HG03571 (cell line): ENCODE results near the gene NKX6-2.
"Not testable (repeated sequence)": the region's sequence is repeated elsewhere in the genome, so short reads cannot be mapped to it uniquely, and the experiment has no call there.

Source experiments
- ATAC-seq: cut with Tn5 transposase; IDR thresholded peaks from one replicate; pipeline ENCODE4 v1.9.1; 2021; ENCODE audit not compliant: unreplicated experiment

The NKX6-2 gene

DNA sequence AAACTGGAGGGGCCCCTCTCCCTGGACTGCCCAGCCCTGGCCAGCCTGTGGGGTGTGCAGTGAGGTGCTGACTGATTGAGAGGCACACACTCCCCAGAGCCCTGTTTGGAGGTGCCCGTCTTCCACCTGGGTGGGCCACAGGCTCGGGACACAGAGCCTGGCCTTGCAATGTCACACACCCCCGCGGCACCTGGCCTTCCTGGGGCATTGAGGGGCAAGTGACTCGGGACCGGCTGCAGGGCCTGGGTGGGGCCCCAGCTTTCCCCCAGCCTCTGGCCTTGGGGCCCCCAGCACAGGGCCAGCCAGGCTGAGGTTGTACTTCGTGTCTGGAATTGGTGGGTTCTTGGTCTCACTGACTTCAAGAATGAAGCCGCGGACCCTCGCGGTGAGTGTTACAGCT is 13.9 kb upstream of the NKX6-2 start:
- ATAC-seq: no peak

DNA sequence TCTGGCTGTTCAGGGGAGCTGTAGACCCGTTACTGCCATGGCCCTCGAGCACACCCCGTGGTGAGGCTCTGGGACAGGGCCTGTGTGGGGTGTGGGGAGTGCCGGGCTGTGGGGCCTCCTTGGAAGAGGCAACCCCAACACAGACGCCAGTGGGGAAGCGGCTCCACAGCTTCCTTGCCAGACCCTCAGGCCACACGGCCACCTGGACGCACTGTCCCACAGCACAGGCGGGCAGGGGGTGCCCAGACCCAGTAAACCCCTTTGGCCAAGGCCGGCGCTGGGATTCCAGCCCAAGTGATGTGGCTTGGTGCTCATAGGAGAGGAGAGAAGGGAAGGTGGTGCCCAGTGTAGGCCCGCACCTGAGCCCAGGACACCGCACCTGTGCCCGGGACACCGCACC is 12.9 kb upstream of the NKX6-2 start:
- no peak for ATAC-seq

DNA sequence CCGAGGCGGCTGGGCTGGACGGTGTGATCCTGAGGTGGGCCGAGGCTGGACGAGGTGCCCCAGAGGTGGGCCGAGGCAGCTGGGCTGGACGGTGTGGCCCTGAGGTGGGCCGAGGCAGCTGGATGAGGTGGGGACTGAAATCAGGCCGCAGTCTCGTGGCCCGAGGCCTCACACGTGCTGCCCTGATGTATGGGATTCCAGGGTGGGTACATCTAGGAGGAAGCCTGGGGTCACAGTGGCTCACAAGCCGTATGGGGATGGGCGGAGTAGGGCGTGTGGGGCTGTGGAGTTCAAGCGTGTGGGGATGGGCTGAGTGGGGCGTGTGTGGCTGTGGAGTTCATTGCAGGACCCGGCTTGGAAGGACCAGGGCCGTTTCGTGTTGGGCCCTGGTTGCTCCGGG is 12.5 kb upstream of the NKX6-2 start:
- no peak for ATAC-seq

DNA sequence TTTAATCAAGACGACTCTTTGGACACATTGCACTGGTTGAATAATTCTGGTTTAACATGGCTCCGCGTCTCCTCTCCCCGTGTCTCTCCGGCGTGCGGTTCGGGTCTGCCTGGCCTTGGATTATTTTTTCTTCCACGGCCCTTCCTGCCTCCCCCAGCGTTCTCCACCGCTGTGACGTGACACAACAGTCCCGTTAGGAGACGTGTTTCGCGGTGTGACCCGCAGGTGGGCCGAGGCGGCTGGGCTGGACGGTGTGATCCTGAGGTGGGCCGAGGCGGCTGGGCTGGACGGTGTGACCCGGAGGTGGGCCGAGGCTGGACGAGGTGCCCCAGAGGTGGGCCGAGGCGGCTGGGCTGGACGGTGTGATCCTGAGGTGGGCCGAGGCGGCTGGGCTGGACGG is 12.0 kb upstream of the NKX6-2 start:
- not testable (repeated sequence) for ATAC-seq

DNA sequence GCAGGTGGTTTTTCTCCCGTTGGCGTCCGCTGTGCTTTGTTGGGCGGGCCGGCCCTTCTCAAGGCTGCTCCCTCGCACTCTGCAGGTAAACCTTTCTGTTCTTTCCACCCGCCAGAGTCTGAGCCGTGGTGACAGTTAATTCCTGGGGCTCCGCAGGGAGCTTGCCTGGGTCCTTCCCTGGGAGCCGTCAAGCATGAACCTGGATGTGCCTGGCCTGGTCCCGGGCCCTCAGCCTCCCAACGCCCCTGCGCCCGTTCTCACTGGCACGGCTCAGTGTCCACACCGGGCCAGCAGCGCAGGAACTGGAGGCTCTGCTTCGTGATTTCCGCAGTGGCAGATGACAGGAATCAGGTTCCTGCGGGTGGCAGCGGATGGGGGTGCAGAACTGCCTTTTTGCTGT is 10.9 kb upstream of the NKX6-2 start:
- no peak for ATAC-seq

DNA sequence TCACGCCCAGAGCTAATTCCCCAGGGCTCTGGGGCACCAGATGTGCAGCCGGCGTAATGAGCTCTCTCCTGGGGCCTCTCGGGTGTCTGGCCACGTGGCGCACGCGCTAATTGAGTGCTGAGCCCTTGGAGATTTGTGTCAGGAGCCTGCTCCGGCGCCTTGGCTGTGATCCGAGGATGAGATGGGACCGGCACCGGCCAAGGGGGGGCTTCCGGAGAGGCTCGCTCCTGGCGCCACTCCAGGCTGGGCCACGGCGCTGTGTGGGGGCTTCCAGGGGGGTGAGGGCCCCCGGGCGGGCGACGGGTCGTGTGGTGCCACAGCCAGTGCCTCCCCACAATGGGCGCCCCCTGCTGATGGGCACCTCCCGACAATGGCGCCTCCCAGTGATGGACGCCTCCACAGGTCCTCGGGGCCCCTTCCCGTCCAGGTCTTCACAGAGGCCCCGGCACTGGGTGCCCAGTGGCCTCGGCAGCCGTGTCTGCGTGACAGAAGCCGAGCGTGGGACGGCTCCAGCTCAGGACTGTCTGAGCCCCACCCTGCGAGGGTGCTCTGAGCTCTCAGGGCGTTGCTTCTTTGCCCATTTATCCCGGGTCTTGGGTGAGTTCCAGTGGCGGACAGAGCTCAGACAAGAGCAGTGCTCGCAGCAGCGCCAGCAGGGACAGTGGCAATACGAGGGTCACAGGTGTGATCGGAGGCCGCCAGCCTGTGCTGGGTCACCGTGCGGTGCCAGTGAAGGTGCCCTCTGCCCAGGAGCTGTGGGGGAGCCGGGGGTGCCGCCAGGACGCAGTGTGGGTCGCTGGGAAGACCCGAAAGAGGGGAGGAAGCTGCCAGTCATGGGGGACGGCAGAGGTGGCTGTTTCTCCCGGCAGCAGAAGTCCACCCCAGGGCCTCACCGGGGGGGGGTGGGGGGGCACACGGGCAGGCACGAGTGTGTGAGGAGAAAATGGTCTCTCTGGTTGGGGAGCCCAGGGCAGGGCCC is 8.2 kb upstream of the NKX6-2 start:
- no peak for ATAC-seq

DNA sequence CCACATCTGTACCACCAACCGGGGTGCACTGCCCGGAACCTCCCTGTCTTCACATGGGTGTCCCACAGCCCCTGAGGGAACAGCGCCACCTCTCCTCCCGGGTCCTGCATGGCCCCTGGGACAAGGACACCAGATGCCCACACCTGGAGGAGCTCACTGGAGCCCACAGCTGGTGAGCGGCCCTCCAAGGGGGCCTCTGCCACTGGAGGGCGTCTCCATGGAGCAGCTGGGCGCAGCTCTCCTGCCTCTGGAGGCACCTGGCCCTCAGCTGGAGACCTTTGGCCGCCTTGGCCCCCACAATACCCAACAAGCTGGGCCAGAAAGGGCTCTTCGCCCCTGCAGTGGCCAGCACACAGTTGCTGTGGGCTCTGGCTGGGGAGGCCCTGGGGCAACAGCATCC is 7.3 kb upstream of the NKX6-2 start:
- no peak for ATAC-seq

DNA sequence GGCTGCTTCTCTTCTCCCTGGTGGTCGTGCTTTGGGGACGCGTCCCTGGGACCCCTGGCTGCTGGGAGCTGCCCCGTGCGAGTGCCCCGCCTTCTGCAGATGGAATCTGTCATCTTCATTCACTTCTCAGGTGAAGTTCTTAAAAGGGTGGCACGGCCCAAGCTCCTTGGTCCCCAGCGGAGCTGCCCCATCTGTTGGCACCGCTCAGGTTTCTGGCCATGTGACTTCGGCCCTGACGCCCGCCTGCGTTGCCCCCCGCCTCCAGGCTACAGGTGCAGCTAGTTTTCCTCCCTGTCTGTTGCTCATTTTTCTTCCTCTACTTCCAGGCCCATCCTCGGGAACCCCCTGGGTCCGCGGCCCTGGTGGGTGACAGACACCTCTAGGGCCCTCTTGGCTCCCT is 6.8 kb upstream of the NKX6-2 start:
- no peak for ATAC-seq

DNA sequence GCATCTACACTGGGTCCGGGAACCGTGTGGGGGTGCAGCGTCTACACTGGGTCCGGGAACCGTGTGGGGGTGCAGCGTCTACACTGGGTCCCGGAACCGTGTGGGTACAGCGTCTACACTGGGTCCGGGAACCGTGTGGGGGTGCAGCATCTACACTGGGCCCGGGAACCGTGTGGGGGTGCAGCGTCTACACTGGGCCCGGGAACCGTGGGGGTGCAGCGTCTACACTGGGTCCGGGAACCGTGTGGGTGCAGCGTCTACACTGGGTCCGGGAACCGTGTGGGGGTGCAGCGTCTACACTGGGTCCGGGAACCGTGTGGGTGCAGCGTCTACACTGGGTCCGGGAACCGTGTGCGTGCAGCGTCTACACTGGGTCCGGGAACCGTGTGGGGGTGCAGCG is 6.2 kb upstream of the NKX6-2 start:
- ATAC-seq: not testable (repeated sequence)

DNA sequence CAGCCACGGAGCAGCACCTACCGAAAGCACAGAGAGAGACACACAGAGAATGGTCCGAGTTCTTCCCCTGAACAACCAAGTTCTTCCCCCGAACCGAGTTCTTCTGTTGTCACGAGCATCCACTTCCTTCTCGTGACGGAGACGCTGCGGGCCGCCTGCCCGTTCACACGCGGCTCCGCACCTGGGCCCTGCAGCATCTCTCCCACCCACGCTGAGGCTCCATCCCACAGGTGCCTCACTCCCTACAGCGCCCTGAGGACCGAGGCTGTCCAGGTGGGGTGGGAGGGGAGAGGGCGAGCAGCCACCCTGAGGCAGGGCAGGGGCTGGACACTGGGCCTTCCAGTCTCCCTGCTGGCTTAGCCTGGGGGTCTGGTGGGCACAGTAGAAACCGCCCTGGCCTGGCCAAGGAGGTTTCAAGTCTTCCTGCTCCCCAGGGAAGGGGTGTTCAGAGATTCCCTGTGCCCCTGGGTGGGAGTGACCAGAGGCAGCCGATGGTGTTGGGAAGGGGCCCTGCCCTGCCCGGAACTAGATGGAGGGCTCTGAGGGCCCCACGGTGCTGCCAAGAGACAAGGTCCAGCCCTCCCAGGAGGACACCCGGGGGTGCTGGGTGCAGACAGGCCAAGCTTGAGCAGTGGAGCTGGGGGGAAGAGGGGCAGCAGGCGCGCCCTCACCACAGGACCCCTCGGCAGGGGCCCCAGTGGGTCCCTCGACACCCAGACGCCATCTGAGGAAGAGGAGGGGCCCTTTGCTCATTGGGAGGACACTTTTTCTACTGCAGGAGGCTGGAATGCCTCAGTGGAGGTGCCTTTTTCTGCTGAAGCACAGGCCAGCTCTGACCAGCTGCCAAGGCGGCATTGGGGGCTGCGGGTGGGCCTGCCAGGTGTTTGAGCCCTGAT is 5.2 kb upstream of the NKX6-2 start:
- no peak for ATAC-seq

DNA sequence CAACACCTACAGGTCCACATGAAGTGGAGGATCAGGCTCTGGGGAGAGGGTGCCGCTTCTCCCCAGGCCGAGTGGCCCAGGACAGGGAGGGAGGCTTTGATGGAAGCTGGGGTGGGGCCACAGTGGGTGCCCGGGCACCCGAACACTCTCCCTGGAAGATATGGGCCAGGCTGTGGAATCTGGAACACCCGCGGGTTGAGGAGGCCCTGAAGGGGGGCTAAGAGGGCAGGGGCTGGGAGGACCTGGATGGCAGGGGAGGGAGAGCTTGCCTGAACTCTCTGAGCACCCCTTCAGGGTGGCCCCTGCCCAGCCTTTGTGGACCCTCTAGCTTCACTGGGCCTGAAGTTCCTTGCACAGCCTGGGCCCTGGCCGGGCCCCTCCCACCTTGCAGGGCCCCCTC is 4.5 kb upstream of the NKX6-2 start:
- no peak for ATAC-seq

DNA sequence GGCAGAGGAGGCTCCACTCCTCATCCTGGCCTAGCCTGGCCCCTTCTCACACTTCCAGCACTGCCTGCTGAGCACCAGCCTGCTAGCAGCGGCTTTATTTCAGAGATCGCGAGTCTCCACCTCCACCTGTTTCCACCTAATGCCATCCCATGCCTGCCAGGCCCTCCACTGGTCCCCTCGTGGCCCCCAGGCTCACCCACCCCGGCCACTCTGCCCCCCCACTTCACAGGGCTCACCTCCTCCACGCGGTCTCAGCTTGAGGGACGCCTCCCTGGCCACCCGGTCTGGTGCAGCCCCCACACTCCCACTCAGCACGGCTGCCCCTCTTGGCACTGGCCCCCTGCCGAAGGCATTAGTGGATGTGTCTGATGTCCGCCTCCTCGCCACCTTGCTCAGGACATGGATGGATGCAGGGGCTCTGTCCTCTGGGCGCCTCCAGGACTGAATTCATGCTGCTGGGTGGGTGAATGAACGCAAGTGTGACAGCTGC is 3.8 kb upstream of the NKX6-2 start:
- ATAC-seq: no peak

DNA sequence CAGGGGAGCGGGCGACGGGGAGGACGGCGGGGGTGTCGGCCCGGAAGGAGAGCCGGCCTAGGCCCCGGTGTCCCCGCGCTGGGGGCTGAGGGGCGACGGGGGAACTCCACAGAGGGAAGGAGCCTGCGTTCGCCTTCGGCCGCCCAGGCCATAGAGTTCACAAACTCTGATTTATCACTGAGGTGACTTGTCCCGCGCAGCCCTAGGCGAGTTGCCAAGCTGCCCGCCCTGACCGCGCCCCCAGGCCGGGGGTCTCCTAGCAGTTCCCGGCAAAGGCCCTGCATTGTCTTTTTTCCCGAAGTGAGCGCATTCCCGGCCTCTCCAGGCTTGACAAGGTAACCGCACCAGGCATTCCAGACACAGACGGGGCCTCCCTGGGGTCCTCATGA is 2.9 kb upstream of the NKX6-2 start:
- no peak for ATAC-seq

DNA sequence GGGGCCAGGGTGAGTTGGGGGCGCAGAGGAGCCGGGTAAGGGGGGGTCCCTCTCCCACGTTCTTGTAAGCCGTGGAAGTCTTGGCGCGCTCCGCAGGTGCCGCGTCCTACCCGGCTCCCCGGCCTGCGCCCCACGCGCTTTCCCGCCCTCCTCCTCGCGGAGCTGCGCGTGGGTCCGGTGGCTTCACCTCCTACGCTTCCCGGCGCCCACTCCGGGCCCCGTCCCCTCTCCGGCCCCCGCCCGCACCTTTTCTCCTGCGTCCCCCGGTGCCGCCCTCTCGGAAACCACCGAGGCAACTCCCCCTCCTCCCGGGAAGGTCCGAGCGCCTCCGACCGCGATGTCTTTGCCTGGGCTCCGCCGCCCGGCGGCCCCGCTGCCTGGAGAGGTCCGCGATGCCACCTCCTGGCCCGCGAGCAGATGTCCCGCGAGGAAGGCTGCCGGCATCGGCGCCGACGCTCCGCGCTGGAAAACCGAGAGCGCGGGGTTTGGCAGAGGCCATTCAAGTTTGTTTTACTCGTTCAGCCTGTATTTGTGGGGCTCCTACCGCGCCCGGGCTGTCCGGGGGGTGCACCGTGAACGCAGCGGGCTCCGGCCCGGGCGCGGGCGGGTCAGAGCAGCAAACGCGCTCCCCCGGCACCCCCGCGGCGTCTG is 2.4 kb upstream of the NKX6-2 start:
- ATAC-seq: no peak

DNA sequence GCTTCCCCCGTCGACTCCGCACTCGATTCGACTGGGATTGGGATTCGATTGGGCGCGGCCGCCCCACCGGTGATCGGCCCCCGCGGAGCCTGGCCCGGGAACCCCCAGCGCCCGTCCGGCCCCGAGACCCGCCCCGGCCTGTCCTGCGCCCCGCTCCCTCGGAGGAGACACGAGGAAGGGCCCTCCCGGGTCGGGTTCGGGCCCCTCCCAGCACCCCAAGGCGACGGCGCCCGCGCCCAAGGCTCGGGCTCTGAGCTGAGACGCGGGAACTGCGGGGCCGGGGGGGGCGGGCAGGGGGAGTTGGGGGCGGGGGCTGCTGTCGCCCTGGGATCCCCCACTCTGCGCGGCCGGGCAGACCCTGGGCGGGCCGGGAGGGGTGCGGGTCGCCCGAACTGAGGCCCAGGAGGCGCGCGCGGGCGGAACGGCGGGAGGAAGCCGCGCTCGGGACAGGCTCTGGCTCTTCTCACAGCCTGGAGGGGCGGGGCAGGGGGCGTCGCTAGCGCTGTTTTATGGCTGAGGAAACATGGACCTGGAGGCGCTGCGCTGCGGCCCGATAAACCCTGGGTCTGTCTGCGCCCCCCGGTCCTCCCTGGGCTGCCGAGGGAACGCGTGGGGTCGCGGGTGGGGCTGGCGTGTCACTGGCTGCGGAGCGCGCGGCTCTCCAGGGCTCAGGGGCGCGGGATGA is 1.7 kb upstream of the NKX6-2 start:
- no peak for ATAC-seq

DNA sequence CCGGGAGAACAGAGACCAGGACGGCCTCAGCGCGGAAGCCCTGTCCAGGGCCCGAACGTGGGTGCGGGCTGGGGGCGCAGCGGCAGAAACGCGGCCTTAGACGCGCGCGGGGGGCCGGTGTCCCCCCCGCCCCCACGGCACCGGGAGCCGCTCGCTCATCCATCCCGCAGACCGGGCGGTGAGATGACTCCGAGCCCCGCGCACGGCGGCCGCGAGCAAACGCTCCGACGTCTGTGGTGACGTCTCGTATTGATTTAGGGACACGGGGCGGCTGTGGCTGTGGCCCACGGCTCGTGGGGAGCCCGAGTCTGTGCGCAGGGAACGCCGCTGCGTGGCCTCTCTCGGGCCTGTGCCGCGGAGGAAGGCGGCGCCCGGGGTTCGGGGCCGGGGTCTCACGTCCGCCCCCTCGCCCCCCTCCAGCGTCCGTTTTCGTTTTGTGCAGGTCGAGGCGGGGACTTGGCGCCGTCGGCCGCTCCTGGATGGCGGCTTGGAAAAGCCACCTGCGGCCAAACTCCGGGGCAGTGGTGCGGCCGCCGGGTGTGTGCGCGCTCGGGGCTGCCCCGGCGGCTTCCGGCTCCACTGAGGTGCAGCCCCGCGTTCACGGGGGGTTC is 1.0 kb upstream of the NKX6-2 start:
- ATAC-seq: no peak

DNA sequence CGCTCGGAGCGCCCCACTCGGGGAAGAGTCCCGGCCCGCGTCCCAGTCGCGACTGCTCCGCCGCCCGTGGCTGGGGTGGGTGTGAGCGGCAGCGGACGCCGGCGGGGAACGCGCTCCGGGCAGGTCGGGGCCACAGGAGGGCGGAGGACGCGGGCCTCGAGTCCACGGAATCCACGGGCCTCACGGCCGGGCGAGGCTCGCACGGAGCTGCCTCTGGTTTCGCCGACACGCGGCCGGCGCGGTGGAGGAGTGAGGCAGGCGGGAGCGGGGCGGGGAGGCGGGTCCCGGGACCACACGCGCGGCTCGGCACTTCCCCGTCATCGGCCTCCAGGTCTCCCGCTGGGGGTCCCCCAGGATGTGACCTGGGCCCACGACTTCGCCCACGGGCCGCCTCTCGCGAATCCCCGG is 533 bp upstream of the NKX6-2 start:
- ATAC-seq: no peak

DNA sequence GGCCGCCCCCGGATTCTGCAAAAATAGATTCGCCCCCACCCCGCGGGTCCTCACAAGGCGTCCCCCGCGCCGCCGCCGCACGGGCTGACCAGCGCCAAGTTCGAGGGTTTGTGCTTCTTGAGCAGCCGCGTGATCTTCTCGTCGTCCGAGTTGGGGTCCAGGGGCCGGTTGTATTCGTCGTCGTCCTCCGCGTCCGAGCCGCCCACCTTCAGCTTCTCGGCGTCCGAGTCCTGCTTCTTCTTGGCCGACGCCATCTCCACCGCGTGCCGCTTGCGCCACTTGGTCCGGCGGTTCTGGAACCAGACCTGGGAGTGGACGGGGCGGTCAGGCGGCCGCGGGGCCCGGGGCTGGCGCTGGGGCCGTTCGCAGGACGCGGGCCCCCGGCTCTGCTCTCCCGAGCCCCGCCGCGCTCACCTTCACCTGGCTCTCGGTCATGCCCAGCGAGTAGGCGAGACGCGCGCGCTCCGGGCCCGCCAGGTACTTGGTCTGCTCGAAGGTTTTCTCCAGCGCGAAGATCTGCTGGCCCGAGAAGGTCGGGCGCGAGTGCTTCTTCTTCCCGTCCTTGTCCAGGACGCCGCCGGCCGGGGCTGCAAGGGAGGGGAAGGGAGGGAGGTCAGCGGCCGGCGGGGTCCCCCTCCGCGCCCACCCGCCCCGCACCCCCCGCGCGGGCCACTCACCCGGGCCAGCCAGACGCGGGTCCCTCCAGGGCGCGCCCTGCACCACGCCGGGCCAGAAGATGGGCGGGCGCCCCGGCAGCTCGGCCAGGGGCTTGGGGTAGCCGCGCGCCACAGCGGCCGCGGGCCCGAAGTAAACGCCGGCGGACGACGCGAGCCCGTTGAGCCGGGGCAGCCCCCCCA is 853 bp downstream of the NKX6-2 start:
- no peak for ATAC-seq
